NCI-H2171 treated with DMSO at 0.1 percent for 48 hours (cell line): ENCODE results near the gene CHD3.
A peak's percentile ranks its signal among the peaks of the same experiment; 100 is the strongest.

Experiments used
- DNase-seq: peaks from one replicate; lab custom pipeline; 2025; lab: John Stamatoyannopoulos, UW

CHD3 gene

DNA sequence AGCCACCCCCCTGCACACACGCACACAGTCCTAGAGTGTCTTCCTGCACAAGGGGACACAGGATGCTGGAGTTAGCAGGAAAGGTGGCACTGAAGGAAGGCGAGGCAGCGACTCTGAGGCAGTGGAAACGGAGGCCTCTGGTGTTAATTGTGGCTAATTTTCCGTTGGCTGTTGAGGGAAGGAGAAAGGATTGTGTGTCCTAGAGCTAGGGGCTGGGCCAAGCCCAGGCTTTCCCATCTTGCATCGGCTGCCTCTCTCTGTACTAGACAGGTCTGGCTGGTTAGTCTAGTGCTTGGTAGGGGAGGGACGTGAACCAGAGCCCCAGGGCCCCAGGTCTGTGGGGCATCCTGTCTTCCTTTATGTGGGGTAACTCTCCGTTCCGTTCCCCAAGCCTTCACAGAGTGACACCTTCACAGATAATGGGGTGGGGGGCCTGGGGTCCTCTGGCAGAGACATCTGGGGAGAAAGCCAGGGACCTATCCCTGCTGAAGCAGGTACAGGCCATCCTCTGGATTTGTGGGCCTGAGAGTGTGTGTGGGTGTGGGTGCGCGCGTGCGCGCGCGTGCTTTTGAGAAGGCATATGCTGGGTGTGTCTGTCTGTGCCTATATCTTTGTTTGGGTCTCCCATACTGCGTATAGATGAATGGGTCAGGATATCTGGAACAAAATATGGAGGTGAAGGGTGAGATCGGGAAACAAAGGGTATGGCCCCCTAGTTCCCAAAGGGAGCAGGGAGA lies at the start of gene CHD3:
TSS of gene CHD3 (plus strand) at position 606 of the 737 bp plus-strand sequence. CDS start 212 bp downstream, outside the sequence.
- peak; percentile 72 for DNase-seq

DNA sequence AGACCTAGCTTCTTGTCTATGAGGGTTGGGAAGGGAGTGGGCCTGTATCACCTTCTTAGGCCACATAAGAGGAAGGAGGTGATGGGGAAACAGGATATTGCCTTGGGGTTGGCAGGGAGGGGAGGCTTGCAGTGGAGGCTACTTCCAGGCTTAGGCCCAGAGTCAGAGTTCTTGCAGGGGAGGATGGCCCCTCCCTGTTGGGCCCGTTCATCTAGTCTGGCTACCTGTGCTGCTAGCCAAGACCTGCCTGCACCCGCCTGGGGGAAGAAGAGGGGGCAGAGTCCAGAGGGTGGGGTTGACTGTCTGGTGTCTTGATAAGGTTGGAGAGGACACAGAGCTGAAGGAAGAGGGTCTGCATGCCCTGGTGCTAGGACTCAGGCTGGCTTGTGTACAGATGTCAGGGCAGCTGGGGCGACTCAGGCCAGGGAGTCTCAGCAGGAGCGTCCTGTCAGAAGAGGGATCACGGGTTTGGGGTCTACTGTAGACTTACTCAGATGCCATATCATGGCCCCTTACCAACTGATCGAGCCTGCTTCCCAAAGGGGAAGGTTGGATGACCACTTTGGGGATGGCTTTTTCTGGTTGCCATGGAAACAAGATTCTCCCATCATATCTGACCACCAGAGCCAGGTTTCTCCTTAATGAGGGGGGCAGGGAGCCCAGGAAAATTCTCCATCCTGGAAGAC lies 49.3 kb upstream of the CHD3 start:
- DNase-seq, result no peak

DNA sequence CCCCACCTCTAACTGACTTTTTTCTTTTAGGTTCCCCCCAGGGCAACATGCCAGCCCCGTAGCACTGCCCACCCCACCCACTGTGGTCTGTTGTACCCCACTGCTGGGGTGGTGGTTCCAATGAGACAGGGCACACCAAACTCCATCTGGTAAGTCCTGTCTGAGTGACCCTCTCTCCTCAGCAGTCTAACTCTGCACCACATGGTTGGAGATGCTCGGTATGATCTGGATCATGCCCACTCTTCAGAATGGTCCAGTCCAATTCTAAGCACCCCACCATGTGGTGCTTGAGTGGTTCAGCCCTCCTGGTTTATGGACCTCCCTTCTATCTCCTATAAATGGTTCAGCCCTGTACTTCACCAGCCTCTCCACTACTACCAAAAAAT lies 48.7 kb upstream of the CHD3 start:
- no peak for DNase-seq

DNA sequence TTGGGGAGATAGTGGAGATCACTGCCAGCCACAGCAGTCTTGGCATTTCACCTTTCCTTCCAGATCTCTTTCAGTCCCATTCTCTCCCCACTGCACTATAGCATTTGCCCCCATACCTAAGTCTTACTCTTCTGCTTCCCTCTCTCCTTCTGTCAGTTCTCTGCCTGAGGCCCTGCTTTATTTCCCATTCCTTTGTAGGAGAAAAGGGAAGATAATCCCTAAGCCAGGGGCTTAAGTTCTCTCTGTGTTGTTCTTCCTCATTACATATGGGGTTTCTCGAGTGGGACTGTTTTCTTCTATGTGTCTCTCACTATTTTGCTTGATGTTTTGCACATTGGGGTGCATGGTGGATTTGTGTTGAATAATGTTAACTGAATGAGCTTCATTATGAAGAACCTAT lies 48.1 kb upstream of the CHD3 start:
- DNase-seq, result no peak

DNA sequence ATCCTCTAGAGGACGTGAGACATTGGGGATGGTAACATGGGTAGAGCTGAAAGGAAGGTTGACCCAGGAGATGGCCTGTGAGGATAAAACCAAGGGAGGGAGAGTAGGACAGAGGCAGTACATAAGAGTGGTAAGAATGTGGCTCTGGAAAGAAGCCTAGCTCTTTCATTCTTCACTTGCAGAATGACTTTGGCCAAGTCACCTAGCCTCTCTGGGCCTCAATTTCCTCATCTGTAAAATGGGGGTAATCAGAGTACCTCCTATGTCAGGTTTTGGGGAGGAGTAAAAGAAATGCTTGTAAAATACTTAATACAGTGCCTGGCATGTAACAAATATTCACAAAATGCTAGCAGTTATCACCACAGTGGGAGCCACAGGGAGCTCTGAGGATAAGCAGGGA lies 47.7 kb upstream of the CHD3 start:
- DNase-seq, result no peak

DNA sequence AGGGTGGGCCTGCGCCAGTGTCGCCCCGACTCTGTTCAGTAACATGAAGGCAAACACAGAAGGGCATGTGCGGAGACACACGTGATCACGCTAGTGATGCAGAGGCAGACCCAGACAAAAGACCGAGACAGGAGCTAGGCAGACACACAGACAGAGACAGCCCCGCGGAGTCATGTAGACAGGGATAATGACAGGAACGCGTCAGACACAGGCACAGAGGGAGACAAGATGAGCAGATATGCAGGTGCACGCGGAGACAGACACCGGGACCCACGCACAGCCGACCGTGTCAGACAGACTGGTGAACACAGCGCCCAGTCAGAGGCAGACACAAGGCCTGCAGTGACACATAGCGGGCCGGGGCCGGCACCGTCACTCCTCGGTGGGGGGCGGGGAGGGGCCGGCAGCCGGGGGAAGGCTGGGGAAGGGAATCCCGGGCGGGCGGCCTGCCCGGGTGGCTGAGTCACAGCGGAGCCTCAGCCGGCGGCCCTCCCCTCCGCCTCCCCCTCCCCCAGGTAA lies 47.1 kb upstream of the CHD3 start:
- peak; percentile 80 for DNase-seq

DNA sequence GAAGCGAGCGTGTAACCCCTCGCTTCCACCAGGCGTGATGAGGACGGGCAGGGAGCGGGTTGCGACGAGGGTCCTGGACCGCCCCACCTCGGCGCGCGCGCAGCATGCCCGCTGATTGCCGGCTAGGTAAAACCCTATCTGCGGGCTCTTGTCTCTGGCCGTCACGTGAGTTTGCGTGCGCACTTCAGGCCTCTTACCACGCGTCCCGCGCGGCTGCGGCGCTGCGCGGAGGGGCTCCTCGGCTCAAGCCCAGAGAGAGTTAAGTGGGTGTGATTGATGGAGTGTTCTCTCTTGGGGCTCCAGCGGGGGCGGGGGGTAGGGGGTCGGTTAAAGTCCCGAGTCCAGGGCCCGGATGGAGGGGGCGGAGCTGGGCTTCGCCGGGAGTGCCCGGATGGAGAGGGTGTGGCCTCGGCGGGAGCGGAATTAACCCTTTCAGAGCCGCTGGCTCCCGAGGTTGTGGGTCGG lies 46.6 kb upstream of the CHD3 start:
- DNase-seq, result peak; percentile 90

DNA sequence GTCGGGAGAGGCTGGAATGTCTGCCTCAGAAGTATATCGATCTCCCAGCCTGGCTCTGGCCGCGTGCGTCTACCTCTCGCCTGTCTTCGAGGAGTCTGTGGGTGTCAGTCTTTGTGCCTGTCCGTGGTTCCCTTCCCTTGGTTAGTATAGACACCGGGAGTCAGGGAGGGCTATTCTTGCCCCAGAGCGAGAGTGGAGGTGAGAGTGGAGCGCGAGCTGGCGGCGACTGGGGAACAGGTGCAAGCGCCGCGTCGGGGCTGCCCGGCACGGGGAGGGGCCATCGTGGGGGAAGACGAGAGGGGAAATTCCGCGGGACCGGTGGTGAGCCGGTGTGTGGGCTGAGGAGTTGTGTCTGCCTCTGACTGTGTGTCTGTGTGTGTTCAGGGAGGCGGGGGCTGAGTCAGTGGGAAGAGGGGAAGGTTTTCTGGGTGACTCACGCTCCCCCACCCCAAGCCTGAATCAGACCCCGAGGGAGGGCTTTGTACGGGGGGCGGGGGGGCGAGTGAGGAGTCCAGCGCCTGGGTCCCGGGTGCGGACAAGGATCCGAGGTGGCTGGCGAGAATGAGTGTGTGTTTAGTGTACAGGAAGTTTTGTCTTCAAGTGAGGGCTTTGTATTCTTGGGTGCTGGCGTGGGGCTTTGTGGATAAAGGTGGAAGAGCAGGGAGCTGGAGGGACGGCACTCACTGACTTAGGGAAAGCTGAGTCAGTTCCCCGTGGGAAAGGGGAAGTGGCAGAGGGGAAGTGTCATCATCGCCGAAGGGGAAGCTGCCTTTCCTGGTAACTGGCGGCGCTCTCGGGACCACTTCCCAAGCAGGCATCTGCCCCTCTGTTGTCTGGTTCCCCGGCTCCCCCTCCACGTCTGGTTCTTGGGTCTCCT lies 46.0 kb upstream of the CHD3 start:
- DNase-seq, result peak; percentile 60

DNA sequence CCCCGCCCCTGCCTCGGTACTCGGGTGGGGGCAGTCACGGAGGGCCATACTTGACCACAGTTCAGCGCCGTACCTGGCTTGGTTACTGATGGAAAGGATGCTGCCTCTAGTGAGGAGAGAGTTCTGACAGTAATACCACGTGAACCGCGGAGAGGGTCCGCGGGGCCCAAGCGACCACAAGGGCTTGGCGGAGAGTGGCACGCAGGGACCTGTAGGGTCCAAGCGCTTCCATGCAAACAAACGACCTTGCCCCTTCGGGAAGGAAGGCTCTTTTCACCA lies 45.4 kb upstream of the CHD3 start:
- no peak for DNase-seq

DNA sequence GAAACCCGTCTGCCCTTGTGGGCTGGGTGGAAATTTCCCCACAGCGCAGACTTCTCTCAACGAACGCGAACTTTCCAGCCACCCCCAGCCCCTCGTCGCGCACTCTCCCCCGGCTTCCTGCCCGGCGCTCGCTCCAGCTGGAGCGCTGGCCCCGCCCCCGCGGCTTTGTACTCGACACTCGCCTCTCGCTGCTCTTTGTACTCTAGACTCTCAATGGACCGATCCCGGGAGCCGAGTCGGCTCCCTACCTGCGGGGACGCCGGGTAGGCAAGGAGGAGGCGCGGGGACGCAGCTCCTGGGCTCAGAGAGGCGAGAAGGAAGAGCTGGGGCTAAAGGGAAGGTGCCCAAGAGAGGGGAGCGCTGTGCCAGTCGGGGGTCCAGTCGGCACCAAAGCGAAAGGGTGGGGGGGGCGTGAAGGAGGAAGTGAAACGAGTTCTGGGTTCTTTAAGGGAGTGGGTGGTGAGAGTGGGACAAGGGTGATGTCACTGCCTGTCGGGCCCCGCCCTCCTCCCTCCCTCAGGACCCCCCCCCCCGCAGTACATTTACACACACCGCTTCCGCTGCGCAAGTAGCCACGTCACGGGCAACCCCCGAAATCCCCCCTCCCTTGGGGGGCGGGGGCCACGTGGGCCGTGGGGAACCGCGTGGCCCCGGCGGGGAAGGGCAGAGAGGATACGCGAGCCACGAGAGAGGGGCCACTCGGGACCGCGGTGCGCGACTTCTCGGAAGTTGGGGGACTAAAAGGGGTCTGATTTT lies 44.9 kb upstream of the CHD3 start:
- DNase-seq, result peak; percentile 63

DNA sequence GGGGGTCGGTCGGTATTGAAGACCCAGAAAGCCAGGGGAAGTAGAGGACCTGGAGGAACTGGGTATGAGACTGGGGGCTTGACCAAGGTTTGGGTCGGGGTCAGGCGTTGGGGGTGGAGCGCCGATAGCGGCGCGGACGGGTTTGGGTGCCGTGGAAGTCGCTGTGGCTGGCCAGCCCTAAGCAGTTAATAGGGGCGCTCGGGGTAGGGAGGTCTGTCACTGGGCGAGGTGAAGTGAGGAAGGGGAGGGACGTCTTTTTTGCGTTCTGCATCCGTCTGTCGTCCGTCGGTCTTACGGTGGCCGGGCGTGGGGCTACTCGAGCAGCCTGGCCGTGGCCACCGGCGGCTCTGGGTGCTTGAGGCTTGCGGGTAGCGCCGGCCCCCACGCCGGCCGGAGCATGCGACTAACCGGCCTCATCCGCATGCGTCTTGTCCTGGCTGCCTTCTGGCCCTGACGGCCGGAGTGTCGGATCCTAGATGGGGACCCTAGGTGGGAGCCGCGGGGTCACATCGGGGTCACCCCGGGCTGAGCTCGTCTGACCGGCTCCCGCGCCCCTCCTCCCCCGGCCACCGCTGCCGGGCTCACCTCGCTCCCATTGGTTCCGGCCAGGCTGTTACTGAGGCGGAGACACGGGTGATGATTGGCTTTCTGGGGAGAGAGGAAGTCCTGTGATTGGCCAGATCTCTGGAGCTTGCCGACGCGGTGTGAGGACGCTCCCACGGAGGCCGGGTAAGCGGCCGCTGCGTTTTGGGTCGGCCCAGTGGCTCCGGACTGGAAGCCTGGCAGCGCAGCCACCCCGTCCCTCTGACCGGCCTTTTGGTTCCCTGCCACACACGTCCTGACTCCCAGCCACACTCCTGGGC lies 44.1 kb upstream of the CHD3 start:
- peak; percentile 86 for DNase-seq

DNA sequence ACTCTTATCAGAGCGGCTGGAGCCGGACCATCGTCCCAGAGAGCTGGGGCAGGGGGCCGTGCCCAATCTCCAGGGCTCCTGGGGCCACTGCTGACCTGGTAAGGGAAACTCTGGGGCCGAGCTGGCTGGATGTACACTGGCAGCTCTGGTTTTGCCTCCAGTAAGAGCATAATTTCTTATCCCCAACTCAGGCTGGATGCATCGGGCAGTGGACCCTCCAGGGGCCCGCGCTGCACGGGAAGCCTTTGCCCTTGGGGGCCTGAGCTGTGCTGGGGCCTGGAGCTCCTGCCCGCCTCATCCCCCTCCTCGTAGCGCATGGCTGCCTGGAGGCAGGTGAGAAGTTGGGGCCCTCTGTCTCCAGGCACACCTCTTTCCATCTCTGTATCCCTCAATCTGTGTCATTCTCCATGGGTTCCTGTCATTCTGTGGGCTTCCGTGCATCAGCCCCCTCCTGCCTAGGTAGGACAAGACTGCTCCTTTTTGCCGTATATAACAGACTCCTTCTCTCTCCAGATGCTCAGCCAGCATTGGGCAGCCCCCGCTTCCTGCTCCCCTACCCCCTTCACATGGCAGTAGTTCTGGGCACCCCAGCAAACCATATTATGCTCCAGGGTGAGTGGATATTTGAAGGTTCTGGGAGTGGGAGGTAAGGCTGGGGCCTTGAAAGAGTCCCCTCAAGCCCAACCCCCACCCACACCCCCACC lies 43.1 kb upstream of the CHD3 start:
- no peak for DNase-seq

DNA sequence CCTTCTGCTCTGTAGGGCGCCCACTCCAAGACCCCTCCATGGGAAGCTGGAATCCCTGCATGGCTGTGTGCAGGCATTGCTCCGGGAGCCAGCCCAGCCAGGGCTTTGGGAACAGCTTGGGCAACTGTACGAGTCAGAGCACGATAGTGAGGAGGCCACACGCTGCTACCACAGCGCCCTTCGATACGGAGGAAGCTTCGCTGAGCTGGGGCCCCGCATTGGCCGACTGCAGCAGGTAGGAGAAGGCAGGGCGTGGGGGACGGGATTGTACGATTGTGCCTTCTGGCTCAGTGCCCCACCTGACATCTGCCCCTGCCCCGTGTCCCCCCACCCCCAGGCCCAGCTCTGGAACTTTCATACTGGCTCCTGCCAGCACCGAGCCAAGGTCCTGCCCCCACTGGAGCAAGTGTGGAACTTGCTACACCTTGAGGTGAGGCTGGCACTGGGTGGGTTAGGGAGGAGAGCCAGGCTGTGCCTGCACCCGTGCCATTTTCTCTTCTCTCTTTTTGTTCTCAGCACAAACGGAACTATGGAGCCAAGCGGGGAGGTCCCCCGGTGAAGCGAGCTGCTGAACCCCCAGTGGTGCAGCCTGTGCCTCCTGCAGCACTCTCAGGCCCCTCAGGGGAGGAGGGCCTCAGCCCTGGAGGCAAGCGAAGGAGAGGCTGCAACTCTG lies 42.4 kb upstream of the CHD3 start:
- DNase-seq, result no peak

DNA sequence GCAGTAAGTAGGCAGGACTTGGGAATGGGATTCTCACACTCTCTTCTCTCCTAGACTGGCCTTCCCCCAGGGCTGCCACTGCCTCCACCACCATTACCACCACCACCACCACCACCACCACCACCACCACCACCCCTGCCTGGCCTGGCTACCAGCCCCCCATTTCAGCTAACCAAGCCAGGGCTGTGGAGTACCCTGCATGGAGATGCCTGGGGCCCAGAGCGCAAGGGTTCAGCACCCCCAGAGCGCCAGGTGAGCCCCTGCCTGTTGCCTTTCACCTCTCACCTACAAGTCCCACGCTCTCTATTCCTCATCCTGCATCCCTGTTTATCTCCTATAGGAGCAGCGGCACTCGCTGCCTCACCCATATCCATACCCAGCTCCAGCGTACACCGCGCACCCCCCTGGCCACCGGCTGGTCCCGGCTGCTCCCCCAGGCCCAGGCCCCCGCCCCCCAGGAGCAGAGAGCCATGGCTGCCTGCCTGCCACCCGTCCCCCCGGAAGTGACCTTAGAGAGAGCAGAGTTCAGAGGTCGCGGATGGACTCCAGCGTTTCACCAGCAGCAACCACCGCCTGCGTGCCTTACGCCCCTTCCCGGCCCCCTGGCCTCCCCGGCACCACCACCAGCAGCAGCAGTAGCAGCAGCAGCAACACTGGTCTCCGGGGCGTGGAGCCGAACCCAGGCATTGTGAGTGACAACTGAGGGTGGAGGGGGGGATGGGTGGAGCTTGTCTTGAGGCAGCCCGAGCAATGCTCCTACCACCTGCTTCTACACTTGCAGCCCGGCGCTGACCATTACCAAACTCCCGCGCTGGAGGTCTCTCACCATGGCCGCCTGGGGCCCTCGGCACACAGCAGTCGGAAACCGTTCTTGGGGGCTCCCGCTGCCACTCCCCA lies 41.6 kb upstream of the CHD3 start:
- no peak for DNase-seq

DNA sequence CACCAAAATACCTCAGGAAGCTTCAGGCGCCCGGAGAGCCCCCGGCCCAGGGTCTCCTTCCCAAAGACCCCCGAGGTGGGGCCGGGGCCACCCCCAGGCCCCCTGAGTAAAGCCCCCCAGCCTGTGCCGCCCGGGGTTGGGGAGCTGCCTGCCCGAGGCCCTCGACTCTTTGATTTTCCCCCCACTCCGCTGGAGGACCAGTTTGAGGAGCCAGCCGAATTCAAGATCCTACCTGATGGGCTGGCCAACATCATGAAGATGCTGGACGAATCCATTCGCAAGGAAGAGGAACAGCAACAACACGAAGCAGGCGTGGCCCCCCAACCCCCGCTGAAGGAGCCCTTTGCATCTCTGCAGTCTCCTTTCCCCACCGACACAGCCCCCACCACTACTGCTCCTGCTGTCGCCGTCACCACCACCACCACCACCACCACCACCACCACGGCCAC lies 40.4 kb upstream of the CHD3 start:
- no peak for DNase-seq

DNA sequence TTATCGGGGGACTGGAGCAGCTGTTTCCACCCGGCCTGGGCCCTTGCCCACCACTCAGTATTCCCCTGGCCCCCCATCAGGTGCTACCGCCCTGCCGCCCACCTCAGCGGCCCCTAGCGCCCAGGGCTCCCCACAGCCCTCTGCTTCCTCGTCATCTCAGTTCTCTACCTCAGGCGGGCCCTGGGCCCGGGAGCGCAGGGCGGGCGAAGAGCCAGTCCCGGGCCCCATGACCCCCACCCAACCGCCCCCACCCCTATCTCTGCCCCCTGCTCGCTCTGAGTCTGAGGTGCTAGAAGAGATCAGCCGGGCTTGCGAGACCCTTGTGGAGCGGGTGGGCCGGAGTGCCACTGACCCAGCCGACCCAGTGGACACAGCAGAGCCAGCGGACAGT lies 39.9 kb upstream of the CHD3 start:
- DNase-seq, result no peak

DNA sequence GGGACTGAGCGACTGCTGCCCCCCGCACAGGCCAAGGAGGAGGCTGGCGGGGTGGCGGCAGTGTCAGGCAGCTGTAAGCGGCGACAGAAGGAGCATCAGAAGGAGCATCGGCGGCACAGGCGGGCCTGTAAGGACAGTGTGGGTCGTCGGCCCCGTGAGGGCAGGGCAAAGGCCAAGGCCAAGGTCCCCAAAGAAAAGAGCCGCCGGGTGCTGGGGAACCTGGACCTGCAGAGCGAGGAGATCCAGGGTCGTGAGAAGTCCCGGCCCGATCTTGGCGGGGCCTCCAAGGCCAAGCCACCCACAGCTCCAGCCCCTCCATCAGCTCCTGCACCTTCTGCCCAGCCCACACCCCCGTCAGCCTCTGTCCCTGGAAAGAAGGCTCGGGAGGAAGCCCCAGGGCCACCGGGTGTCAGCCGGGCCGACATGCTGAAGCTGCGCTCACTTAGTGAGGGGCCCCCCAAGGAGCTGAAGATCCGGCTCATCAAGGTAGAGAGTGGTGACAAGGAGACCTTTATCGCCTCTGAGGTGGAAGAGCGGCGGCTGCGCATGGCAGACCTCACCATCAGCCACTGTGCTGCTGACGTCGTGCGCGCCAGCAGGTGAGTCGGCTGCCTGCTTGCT lies 39.3 kb upstream of the CHD3 start:
- no peak for DNase-seq
